ENCODE data around the gene SIM2. TPM values are rescaled to one million over a fixed set of nuclear protein-coding genes. Genes with fewer than 3 reads are reported as not detected.

Gene SIM2
- total RNA-seq, 1 experiment from 2014 or later, result not detected

DNA sequence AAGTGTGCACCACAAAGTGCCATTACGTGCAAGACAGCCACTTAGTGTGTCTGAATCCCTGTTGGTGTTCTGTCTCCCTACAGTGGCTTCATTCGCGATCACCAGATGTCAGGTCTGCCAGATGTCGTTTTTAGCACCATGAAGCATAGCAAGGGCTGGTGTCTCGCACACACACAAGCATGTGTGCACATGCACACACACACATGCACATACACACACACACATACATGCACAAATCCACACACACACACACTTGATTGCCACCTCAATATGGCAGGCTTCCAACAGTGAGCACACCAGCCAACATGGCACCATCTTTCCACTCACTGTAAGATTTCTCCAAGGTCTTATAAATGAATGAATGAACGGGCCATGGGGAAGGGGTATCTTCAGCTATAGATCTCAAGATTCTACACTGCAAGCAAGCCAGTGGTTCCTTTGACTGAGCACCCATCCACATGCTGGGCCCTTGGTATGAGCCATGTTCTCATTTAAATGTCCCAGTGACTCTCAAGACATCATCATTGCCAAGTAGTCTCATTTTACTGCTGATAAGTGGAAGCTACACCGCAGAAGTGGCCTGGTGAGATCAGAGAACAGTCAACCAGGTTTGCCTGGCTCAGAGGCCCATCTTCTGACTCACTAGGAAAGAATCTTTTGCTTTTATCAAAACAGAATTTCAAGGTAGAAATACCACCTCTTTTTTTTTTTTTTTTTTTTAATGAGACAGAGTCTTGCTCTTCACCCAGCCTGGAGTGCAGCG, 84.9 kb downstream of the SIM2 start:
- H3K27ac ChIP-seq (ENCODE audit: insufficient read length, low read depth, low read length), result no peak overlapping the region
- no peaks in the 10 kb centered on the region; the same call in 1 of the 2 replicates for H3K79me2 ChIP-seq (ENCODE audit: insufficient read depth, low read length)
- H2BK120ac ChIP-seq (ENCODE audit: low read depth, low read length, poor library complexity, severe bottlenecking), result no peak overlapping the region
- Mint-ChIP-seq H3K4me3 (no peak overlapping the region), H3K4me1 (peaks cover 9 to 13% of the 10 kb centered on the region in 2 experiments), H3K36me3 (ENCODE audit: insufficient read depth in 1 of 3, low read depth in 3 of 3) (peaks cover 6 to 21% (median 17%) of the 10 kb centered on the region in 3 experiments; a peak in 6 of 7 replicates), H3K27ac (no peak overlapping the region), H3K27me3 (ENCODE audit: low read depth) (peaks cover 2% of the 10 kb centered on the region), H3K9me3 (peaks cover 18 to 23% of the 10 kb centered on the region in 2 experiments)
- H2BK20ac ChIP-seq (ENCODE audit: low read depth, low read length, poor library complexity, severe bottlenecking), result no peak overlapping the region
- H4K5ac ChIP-seq (ENCODE audit: insufficient read length, low read depth, low read length), result no peak overlapping the region
- H4K20me1 ChIP-seq (ENCODE audit: control insufficient read depth, insufficient read depth, insufficient read length), result no peaks in the 10 kb centered on the region
- H3K18ac ChIP-seq (ENCODE audit: insufficient read length, low read depth, low read length), result no peak overlapping the region
- no peak overlapping the region for H3K4ac ChIP-seq (ENCODE audit: low read depth, low read length)
- H3T11ph ChIP-seq (ENCODE audit: low read length), result no peak overlapping the region
- H3K9me3 ChIP-seq (ENCODE audit: control insufficient read depth, low read depth, low read length), result no peaks in the 10 kb centered on the region
- peaks cover 2% of the 10 kb centered on the region; the same call in 1 of the 2 replicates for H3K4me1 ChIP-seq (ENCODE audit: insufficient read depth, low read length)
- DNase-seq, result no peak
- H3K14ac ChIP-seq (ENCODE audit: insufficient read depth, low read length), result no peak overlapping the region
- TF ChIP-seq, protein P1, sequence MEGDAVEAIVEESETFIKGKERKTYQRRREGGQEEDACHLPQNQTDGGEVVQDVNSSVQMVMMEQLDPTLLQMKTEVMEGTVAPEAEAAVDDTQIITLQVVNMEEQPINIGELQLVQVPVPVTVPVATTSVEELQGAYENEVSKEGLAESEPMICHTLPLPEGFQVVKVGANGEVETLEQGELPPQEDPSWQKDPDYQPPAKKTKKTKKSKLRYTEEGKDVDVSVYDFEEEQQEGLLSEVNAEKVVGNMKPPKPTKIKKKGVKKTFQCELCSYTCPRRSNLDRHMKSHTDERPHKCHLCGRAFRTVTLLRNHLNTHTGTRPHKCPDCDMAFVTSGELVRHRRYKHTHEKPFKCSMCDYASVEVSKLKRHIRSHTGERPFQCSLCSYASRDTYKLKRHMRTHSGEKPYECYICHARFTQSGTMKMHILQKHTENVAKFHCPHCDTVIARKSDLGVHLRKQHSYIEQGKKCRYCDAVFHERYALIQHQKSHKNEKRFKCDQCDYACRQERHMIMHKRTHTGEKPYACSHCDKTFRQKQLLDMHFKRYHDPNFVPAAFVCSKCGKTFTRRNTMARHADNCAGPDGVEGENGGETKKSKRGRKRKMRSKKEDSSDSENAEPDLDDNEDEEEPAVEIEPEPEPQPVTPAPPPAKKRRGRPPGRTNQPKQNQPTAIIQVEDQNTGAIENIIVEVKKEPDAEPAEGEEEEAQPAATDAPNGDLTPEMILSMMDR (conservative IDR thresholded peaks at IDR 0.05), result no peak
- no peak overlapping the region for H2AFZ ChIP-seq (ENCODE audit: low read length)
- no peak overlapping the region for H3K9ac ChIP-seq (ENCODE audit: extremely low read depth, insufficient read length, low read length)
- no peak overlapping the region for H2BK12ac ChIP-seq (ENCODE audit: insufficient read length, low read depth, low read length)
- no peak overlapping the region for H2BK15ac ChIP-seq (ENCODE audit: low read depth, low read length)
- no CpG with 5 or more reads among the region's 8 CpGs for WGBS (ENCODE audit: extremely low coverage, insufficient read length, low lambda C conversion rate)
- no peak overlapping the region for H3K4me2 ChIP-seq (ENCODE audit: insufficient read depth, insufficient read length, low read length)
- no peak overlapping the region for H3K23ac ChIP-seq (ENCODE audit: insufficient read length, low read depth, low read length)
- no peaks in the 10 kb centered on the region for H3K27me3 ChIP-seq (ENCODE audit: insufficient read depth, low read length)
- no peak overlapping the region for H2BK5ac ChIP-seq (ENCODE audit: insufficient read length, low read length)
- H3K79me1 ChIP-seq (ENCODE audit: insufficient read depth, low read depth, low read length, poor library complexity, severe bottlenecking), result no peaks in the 10 kb centered on the region
- H3K23me2 ChIP-seq (ENCODE audit: insufficient read length, low read depth, low read length, poor library complexity, severe bottlenecking), result no peaks in the 10 kb centered on the region
- no peak overlapping the region for H2AK5ac ChIP-seq (ENCODE audit: insufficient read length, low read length)
- no peak overlapping the region for H4K8ac ChIP-seq (replicated peaks; ENCODE audit: insufficient read length, low read depth, low read length)
- no peak overlapping the region for H4K91ac ChIP-seq (ENCODE audit: insufficient read length, low read depth, low read length)
- no peak overlapping the region for H3K56ac ChIP-seq (ENCODE audit: insufficient read length, low read depth, low read length)

Measured in H9 (cell line).